ENCODE results near the gene ELL. TPM values are rescaled to one million over a fixed set of nuclear protein-coding genes. Genes with fewer than 3 reads are reported as not detected.
A peak's percentile ranks its signal among the peaks of the same experiment; 100 is the strongest.

The ELL gene
- polyA plus RNA-seq, 1 experiment: 2.7 TPM

DNA sequence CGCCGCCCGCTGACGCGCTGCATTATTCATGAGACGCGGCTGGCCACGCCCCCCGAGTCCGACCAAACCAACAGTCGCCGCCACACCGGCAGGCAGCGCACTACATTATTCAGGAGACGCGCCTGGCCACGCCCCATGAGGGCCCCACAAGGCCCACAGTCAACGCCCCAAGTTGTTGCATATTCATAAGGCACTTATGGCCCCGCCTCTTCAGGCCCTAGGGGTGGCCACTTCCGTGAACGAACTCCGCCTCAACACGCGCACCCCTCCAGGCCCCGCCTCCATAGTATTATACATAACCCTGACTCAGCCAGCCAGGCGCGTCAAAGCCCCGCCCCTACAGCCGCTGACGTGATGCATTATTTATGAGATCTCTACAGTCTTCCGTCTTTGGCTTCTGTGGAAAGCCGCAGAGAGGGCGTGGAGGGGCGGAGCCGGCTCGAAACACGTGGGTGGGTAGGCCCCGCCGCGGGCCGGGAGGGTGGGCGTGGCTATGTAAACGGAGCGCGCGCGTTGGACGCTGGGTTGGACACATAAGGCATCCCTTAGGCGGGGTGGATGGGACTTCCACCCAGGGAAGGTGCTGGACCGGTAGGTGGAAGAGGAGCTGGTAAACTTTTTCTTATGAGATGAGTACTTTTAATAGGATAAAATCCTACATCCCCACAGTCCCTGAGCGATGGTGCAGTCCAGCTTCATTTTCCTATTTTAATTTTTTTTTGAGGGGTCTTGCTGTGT, 423 bp upstream of the ELL start:
- peak; percentile 100 for DNase-seq (ENCODE audit: low read depth, low spot score)
- peak overlapping the region; percentile 29; the same call in 1 of the 2 replicates for H3K4me3 ChIP-seq (ENCODE audit: low read depth, low read length)
- TF ChIP-seq, protein P1, sequence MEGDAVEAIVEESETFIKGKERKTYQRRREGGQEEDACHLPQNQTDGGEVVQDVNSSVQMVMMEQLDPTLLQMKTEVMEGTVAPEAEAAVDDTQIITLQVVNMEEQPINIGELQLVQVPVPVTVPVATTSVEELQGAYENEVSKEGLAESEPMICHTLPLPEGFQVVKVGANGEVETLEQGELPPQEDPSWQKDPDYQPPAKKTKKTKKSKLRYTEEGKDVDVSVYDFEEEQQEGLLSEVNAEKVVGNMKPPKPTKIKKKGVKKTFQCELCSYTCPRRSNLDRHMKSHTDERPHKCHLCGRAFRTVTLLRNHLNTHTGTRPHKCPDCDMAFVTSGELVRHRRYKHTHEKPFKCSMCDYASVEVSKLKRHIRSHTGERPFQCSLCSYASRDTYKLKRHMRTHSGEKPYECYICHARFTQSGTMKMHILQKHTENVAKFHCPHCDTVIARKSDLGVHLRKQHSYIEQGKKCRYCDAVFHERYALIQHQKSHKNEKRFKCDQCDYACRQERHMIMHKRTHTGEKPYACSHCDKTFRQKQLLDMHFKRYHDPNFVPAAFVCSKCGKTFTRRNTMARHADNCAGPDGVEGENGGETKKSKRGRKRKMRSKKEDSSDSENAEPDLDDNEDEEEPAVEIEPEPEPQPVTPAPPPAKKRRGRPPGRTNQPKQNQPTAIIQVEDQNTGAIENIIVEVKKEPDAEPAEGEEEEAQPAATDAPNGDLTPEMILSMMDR (IDR thresholded peaks at IDR 0.05; ENCODE audit: low read depth, low read length): peak; percentile 22
- no peaks in the 10 kb centered on the region for H3K27me3 ChIP-seq (ENCODE audit: control insufficient read depth, insufficient read depth, low read length)
- POLR2A ChIA-PET: interaction anchor here (0.7 to 3.7 kb wide), 4 partner anchors 20 to 49 kb away, joined by 4 to 21 read pairs (median 4); partner anchors contain the start of genes KXD1 and UBA52
- CTCF ChIA-PET: interaction anchor here (0.5 to 0.6 kb wide), 2 partner anchors 194 to 369 kb away, joined by 3 read pairs; no protein-coding TSS in a partner anchor
- H3K27ac ChIP-seq (ENCODE audit: low read depth, low read length): peak overlapping the region; percentile 47
- no peaks in the 10 kb centered on the region for H3K9me3 ChIP-seq (ENCODE audit: control insufficient read depth, insufficient read depth, low read length)

DNA sequence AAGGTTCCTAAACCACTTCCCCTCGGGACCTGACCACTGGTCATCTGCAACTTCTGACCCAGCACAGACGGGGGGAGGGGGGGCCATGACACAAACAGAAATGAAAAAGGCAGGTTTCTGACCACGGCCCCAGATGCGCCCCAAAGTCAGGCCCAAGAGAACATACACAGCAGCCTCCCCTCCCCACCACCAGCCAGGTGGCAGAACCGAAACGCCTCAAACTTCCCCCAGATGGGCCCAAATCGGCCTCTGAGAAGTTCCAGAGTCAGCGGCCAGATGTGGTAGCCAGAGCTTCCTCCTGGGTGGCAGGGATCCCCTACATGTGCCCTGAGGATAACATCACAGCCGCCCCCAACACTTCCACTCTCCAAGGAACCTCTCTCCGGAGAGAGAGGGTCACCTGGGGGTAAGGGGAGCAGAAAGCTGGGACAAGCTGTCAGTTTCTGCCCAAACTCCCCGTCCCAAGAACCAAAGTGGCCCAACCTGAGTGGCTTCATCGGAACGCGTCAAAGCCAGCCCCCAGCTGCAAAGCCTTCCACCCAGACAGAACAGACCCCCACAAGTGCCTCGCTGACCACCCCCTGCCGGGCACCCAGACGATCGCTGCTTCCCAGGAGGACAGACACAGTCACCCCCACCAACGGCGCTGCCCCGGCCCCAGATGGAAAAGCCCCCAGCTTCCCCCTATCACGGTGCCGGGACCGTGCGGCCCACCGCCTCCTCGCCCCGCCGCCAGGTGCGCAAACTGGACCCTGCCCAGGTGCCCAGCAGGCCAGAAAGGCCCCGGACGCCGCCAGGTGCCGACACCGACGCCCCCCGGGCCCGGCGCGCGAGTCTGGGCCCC, 800 bp downstream of the ELL start:
- TF ChIP-seq, protein P1 (IDR thresholded peaks at IDR 0.05; ENCODE audit: low read depth, low read length): peak; percentile 14; the same call in 1 of the 2 replicates
- Histone ChIP-seq H3K9me3 (ENCODE audit: control insufficient read depth, insufficient read depth, low read length) (no peaks in the 10 kb centered on the region), H3K4me3 (ENCODE audit: low read depth, low read length) (peak overlapping the region; percentile 94), H3K27ac (ENCODE audit: low read depth, low read length) (peak overlapping the region; percentile 99), H3K27me3 (ENCODE audit: control insufficient read depth, insufficient read depth, low read length) (no peaks in the 10 kb centered on the region)
- ChIA-PET CTCF (interaction anchor here (0.8 to 2.4 kb wide), 4 partner anchors 29 to 72 kb away, joined by 3 to 6 read pairs (median 4); partner anchors contain the start of gene REX1BD), POLR2A (interaction anchor here (1.0 to 3.7 kb wide), 5 partner anchors 9 to 68 kb away, joined by 3 to 21 read pairs (median 4); partner anchors contain the start of genes KXD1, REX1BD and UBA52)
- DNase-seq (ENCODE audit: low read depth, low spot score): no peak

DNA sequence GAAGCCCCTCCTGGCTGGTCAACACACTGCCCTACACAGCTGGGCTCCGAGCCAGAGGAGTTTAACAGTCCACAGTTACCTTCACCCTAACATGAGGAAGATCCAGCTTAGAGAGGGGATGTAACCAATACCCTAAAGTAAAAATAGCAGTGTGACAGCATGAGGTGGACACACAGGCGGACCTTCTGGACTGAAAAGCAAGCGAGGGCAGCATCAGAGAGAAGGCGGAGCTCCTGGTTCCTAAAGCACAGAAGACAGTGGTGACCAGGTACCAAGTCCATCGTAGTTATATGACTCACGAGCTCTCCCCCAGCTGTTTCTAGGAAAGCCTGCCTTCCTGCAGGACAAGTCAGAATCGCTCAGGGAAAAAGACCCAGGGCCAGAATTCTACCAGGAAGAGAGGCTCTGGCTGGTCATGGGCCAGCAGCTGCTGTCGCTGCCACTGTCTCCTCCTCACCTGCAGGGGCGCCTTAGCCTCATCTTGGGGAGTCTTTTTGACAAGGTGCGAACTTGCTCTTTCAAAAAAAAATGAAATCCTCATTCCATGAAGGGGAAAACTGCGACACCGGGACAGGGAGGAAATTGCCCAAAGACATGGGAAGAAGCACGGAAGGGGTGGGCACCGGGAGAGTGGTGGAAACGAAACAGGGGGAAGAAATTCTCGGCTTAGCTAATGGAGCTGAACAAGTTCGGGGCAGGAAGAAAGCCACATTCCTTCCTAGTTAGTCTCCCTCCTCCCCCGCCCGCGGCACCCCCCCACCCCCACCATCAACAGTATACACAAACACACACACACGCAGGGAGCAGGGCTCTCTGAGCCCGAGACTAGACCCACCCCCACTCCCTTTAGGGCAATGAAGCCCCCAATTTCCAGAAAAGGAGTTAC, 1.7 kb downstream of the ELL start:
- CTCF ChIA-PET: interaction anchor here (0.8 to 2.4 kb wide), 7 partner anchors 24 to 71 kb away, joined by 3 to 6 read pairs (median 4); partner anchors contain the start of gene REX1BD
- Histone ChIP-seq H3K27ac (ENCODE audit: low read depth, low read length) (peak overlapping the region; percentile 99), H3K4me3 (ENCODE audit: low read depth, low read length) (peak overlapping the region; percentile 94), H3K9me3 (ENCODE audit: control insufficient read depth, insufficient read depth, low read length) (no peaks in the 10 kb centered on the region), H3K27me3 (ENCODE audit: control insufficient read depth, insufficient read depth, low read length) (no peaks in the 10 kb centered on the region)
- peak; percentile 50 for DNase-seq (ENCODE audit: low read depth, low spot score)
- TF ChIP-seq, protein P1 (IDR thresholded peaks at IDR 0.05; ENCODE audit: low read depth, low read length): peak; percentile 66
- POLR2A ChIA-PET: interaction anchor here (0.7 to 3.7 kb wide), 5 partner anchors 10 to 69 kb away, joined by 3 to 21 read pairs (median 3); partner anchors contain the start of genes KXD1 and REX1BD

DNA sequence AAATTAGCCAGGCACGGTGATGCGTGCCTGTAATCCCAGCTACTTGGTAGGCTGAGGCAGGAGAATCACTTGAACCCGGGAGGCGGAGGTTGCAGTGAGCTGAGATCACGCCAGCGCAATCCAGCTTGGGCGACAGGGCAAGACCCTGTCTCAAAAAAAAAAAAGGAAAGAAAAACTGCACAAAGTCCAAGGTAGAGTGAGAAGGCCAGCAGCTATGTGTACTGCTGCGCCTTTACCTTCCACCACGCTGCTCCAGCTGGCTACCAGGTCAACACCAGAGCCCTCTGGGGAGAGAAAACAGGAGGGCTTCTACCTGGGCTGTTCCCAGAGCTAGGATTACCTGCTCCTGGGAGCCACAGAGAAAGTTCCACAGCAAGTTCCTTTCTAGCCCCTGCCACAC, 3.2 kb downstream of the ELL start:
- Histone ChIP-seq H3K27me3 (ENCODE audit: control insufficient read depth, insufficient read depth, low read length) (no peaks in the 10 kb centered on the region), H3K9me3 (ENCODE audit: control insufficient read depth, insufficient read depth, low read length) (no peaks in the 10 kb centered on the region), H3K27ac (ENCODE audit: low read depth, low read length) (no peak overlapping the region), H3K4me3 (ENCODE audit: low read depth, low read length) (no peak overlapping the region)
- DNase-seq (ENCODE audit: low read depth, low spot score): no peak
- CTCF ChIA-PET: no interaction called here
- TF ChIP-seq, protein P1 (IDR thresholded peaks at IDR 0.05; ENCODE audit: low read depth, low read length): no peak
- POLR2A ChIA-PET: interaction anchor here (0.7 to 1.0 kb wide), 2 partner anchors 45 to 122 kb away, joined by 3 to 5 read pairs; no protein-coding TSS in a partner anchor
